HG03575 (cell line): ENCODE measurements around the gene ACTR2.
A peak's percentile ranks its signal among the peaks of the same experiment; 100 is the strongest.
"Not testable (repeated sequence)": the region's sequence is repeated elsewhere in the genome, so short reads cannot be mapped to it uniquely, and the experiment has no call there.

Source experiments
- ATAC-seq: cut with Tn5 transposase; IDR thresholded peaks from one replicate; pipeline ENCODE4 v1.9.1; 2021; ENCODE audit not compliant: unreplicated experiment, insufficient number of reproducible peaks, low FRiP score; ENCODE audit errors: extremely low read depth

ACTR2 gene

DNA sequence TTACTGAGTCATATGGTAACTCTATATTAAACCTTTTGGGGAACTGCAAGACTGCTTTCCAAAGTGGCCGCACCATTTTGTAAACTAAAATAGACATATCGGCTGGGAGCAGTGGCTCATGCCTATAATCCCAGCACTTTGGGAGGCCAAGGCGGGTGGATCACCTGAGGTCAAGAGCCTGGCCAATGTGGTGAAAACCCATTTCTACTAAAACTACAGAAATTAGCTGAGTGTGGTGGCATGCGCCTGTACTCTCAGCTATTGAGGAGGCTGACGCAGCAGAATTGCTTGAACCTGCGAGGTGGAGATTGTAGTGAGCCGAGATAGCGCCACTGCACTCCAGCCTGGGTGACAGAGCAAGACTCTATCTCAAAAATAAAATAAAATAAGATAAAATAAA, 6.4 kb upstream of the ACTR2 start:
- not testable (repeated sequence) for ATAC-seq

DNA sequence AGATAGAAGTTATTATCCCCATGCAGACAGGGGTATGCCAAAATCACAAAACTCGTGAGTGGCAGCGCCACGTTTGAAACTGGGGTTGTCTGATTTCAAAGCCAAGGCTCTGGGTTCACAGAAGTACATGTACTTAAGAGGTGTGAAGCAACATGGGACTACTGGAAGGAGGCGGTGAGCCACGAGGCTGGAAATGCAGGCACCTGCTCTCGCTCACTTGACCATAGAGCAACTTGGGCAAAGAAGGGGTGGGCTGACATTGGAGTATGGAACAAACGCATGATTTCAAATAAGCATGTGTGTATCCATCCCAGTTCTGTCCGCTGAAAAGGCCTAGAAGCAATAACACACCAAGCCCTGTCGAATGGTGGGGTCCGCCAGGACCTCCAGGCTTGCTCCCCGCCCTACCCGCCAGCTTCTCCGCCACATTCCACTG, 593 bp upstream of the ACTR2 start:
- ATAC-seq: no peak

DNA sequence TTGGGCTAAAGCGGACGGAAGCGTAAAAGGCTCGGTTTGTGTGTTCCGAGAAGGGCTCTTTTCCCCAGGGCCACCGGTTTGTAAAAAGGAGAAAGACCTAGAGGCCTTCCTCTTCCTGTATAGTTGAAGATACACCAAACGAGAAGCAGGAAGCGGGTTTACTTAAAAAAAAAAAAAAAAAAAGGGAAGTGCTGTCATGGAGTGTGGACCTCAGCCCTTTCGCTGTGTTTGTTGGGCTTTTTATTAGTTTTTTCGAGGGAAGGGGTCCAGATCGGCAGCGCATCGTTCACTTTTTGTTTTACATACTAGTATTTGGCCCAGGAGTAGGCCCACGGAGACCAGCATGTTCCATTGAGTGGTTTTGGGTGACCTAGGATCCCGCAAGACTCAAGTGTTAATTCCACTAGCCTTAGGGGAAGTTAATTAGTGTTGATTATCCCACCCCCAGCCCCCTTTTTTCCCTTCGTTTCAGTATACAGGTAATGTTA, 676 bp downstream of the ACTR2 start:
- peak; percentile 22 for ATAC-seq

DNA sequence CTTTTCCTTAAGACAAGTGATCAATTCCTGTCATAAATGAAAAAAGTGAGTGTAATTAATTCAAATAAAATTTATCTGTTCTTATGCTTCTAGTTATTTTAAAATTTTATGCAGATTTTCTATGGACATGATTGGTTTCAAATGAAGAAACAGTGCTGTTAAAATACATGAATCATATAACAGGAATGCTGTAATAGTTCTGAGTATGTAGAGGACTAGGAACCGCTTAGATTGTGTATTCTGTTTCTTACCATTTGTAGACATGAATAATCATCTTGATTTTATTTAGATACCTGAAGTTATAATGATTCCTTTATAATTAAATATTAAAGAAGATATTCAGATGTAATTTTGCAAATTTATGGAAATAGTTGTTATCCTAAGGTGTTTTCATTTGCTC, 3.5 kb downstream of the ACTR2 start:
- ATAC-seq: no peak

DNA sequence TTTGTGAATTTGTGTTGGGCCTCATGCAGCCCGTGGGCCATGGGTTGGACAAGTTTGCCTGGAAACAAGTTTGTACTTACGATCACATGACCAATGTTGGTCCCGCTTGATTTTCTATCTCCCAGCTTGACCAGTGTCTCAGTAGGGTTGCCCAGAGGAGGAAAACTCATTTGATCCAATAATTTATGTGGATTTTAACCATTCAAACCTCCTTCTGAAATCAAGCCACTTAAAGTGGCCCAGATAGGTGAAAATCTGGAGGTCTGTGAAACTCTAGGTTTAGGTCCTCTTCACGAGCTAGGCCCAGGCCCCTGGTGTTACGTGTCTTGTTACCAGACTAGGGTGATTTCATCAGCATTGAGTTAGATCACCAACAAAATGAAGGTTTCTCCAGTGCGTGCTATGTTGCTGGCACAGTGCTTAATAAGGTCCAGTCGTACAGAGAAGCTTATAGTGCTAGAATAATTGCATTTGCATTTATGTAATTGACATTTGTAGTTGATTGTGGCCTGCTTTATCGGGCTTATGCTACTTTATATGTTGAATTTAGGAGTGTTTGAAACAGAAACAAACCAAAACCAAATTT, 4.4 kb downstream of the ACTR2 start:
- ATAC-seq: no peak

DNA sequence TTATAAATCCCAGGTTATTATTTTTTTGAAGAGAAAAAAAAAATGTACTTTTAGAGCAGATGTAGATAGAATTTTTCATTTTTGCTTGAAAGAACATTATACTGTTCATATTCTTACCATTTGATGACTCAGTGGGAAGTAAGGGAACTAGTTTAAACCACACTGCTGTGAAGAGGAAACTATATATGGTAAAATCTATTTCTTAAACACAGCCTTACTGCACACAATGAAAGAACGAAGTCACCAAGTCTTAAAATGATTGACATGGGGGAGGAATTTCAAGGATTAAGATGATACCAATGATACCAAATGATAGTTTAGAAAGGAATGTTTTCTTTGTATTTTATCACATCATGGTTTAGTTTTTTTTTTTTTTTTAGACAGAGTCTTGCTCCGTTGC, 5.0 kb downstream of the ACTR2 start:
- no peak for ATAC-seq

DNA sequence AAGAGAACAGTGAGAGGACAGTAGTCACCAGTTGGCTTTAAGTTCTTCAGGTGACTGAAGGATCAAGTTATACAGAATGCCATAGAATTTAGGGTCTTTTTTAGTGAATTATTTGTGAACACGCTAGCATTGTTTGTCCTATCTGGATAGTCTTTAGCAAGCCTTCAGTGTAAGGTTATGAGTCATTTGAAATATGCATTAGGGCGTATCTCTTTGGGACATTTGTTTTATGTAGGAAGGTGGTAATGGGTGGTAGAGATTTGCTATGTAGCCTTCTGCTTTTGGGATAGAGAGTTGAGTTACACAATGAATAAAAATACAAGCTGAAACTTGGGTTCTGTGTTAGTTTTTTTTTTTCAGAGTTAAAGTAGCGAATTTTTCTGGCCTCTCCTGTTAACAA, 13.0 kb downstream of the ACTR2 start:
- no peak for ATAC-seq

DNA sequence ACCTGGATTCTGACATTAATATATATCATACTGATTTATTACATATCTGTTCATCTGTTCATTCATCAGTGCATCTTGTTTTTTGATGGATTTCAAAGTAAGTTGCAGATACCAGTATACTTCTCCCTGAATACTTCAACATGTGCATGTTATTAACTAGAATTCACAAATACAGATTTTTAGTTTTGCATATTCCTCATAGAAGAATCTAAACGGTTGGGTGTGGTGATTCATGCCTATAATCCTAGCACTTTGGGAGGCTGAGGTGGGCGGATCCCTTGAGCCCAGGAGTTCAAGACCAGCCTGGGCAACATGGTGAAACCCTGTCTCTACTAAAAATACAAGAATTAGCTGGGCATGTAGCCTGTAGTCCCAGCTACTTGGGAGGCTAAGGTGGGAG, 16.8 kb downstream of the ACTR2 start:
- not testable (repeated sequence) for ATAC-seq

DNA sequence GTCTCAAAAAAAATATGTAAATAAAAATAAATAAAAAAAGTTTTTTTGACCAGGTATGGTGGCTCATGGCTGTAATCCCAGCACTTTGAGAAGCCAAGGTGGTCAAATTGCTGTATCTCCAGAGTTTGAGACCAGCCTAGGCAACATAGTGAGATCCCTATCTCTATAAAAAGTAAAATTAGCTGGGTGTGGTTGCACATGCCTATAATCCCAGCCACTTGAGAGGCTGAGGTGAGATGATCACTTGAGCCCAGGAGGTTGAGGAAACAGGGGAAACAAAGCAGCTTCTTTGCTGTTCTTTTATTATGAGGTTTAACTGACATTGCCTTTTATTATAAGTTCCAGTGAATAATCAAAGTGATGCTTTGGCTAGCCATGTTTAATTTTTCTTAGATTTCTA, 25.0 kb downstream of the ACTR2 start:
- ATAC-seq: no peak

DNA sequence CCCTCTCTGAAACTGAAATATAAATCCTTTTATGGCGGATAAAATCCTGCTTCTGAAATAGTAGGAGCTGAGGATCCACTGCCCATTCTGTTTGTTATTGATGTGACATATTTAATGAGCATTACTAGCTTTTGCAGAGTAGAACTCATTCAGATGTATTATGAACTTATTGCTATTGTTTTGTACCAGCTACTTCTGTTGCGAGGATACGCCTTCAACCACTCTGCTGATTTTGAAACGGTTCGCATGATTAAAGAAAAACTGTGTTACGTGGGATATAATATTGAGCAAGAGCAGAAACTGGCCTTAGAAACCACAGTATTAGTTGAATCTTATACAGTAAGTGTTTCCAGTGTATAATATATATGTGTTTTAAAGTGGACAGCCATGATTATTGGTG, 27.7 kb downstream of the ACTR2 start:
- no peak for ATAC-seq

DNA sequence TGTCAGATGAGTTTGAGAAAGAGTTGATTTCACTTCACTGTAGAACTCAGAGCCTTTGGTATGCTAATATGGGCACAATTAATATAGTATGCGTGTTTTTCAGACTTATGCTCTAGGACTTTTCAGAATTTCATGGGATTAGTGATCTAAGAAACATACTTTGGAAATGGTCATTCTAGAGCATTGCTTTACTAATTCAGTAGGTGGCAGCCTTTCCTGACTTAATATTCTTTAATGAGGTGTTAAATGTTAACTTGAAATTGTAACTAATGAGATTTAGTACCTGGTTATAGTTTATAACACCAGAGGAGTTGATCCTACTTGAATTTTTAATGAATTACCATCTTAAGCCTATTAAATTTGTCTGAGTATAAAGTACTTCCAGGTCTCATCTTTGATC, 28.4 kb downstream of the ACTR2 start:
- ATAC-seq: no peak

DNA sequence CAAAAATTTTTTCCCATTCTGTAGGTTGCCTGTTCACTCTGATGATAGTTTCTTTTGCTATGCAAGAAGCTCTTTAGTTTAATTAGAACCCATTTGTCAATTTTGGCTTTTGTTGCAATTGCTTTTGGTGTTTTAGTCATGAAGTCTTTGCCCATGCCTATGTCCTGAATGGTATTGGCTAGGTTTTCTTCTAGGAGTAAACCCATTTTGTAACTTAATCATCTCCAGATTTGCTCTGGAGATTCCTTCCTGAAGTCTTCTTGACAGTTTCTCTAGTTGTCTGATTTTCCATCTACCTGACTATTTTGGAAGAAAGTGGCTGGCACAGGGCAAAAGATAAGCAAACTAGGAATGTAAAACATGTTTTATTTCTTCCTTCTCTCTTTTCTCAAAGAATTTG, 30.2 kb downstream of the ACTR2 start:
- not testable (repeated sequence) for ATAC-seq

DNA sequence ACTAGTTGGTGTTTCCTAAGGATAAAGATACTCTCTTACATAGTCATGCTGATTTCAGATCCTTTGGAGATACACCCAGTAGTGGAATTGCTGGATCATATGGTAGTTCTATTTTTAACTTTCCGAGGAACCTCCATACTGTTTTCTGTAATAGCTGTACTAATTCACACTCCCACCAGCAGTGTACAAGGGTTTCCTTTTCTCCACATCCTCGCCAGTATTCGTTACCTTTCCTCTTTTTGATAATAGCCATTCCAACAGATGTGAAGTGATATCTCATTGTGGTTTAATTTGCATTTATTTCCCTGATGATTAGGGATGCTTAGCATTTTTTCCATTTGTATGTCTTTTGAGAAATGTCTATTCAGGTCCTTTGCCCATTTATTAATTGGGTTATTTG, 34.0 kb downstream of the ACTR2 start:
- ATAC-seq: no peak

DNA sequence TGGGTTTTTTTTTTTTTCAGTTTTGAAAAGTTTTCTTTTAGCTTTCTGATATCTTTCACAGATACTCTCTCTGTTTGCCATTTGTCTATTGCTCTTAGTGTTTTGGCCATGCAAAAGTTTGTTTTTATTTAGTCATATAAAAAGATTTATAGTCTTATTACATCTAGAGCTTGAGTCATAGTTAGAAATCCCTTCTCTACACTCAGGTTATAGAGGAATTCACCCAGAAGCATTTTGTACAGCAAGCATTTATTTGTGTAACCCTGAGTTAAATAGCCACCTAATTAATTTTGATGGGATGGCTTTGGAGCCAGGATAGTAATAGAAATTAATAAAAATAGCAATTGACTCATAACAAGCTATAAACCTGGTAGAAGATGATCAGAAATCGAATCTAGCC, 35.6 kb downstream of the ACTR2 start:
- no peak for ATAC-seq

DNA sequence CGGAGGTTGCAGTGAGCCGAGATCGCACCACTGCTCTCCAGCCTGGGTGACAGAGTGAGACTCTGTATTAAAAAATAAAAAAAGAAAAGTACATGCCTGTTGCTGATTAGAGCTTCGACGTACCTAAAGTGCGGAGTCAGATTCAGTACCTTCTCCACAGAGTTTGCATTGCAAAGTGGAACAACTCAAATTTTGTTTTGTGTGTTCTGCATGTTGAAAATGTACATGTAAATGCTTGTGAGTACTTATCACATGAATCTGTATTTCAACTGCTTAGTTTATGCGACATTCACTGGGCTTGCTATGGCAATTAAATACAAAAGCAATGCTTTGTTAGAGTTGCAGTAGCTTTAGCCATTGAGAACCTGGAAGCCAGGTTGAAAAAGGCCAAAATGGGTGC, 36.4 kb downstream of the ACTR2 start:
- no peak for ATAC-seq

DNA sequence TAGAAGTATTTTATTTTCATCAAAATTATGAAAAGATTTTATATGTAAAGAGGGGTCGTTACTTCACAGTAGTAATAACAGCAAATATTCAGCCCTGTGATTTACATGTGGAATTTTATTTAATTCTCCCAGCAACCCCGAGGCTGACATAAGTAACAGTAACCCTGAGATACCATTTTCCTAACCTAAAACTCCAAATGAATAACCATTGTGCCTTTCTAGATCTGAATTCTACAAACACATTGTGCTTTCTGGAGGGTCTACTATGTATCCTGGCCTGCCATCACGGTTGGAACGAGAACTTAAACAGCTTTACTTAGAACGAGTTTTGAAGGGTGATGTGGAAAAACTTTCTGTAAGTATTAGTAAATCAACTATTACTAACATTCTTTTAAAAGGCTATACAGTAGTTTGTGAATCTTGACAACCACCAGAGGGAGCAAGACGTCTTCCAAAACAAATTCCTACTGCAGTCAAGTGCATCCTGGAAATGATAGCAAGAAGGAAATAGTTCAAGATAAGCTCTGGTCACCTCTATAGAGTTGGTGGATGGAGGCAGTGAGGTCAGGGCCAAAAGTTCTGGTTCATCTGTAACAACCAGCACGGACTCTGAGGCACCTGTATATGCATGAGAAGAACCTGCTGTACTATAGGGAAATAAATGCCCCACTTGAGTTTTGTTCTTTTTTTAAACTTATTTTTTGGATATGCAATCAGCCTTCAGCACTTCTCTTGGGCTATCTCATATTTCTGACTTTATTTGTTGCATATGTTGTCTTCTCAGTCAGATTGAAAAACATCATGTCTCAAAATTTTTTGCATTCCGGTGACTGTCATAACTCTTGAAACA, 37.4 kb downstream of the ACTR2 start:
- no peak for ATAC-seq

DNA sequence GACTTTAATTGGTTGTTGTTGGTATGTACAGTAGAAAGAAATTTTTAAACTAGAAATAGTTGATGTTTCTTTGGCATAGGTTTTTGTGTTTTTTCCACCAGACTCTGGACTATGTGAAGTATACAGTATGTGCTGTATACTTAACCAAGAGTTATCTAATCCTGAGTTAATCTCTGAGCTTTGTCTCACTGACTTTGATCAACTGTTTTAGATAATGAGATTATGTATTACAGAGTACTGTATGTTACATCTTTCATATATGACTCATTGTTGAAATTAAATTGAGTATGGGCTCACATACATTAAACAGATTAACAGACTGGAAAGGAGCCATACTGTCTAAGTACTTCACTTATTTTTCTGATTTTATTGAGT, 38.0 kb downstream of the ACTR2 start:
- no peak for ATAC-seq

DNA sequence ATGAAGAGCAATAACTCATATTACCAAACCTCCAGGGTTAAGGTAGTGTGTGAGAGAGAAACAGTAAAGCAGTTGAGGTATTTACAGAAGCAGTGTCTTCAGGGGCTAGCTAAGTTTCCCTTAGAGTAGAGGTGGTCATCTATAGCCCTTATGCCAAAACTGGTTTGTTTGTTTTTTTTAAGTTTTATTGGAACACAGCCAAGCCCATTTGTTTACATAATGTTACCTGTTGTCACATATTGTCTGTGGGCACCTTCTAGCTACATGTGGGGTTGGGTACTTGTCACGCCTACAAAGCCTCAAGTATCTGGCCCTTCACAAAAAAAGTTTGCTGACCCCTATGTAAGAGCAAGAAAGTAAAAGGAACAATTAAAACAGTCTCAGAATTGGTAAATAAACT, 39.4 kb downstream of the ACTR2 start:
- ATAC-seq: no peak

DNA sequence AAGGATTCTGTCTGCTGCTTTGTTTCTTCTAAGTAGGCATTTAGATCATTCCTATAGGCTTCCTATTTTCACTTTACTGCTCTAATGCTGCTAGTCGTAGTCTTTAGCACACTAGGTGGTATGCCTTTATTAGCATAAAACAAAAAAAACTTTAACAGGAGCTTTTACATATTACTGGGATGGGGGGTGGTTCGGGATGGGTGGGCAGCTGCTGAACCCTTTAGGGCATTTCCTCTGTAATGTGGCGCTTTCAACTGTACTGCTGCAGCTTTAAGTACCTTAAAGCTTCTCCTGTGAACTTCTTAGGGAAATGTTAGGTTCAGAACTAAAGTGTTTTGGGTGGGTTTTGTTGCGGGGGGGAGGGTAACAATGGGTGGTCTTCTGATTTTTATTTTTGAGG, 41.3 kb downstream of the ACTR2 start:
- no peak for ATAC-seq

DNA sequence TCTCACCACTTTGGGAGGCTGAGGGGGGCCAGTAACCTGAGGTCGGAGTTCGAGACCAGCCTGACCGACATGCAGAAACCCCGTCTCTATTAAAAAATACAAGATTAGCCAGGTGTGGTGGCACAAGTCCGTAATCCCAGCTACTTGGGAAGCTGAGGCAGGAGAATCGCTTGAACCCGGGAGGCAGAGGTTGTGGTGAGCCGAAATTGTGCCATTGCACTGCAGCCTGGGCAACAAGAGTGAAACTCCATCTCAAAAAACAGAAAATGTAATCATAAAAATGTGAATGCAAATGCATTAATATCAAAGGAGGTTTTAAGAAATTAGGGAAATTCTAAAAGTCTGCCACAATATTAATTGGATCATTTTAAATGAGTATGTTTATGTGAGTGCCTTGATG, 45.7 kb downstream of the ACTR2 start:
- ATAC-seq: no peak
